ENCODE results near the gene PCDHGA4.

DNA sequence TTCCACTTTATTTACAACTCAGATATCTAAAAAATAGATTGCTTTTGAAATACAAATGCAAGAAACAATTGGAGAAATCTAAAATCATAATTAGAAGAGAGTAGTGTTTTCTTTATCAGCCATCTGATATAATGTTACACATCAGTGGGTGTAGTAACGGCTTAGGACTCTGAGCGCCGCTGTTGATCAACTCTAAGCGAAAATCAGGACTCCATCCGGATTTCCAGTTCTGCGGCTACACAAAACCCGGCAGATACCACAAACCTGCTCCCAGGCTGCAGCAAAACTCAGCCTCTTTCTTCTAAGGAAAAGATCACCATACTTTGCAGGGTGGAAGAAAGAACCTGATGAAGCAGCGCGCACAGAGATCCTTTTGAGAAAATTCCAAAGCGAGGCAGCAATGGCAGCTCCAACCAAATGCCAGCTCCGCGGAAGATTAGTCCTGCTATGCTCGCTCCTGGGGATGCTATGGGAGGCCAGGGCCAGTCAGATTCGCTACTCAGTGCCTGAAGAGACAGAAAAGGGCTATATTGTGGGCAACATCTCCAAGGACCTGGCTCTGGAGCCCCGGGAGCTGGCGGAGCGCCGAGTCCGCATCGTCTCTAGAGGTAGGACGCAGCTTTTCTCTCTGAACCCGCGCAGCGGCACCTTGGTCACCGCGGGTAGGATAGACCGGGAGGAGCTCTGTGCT lies 47.9 kb downstream of the PCDHGA4 start, which contains the start of gene PCDHGA9:
- TF ChIP-seq CTCF (IDR thresholded peaks at IDR 0.05; ENCODE audit: low read depth, low read length) = no peak
- TF ChIP-seq EZH2phosphoT487 (IDR thresholded peaks at IDR 0.05; ENCODE audit: low read depth) = no peak

Data from OCI-LY3 (cell line).